Choroid plexus epithelial cell (primary cell): ENCODE measurements around the gene SLC39A7.
A peak's percentile ranks its signal among the peaks of the same experiment; 100 is the strongest.

ENCODE experiments used
- DNase-seq: peaks from one replicate; pipeline ENCODE4 v3.0.0-alpha.2; 2010; ENCODE audit warnings: low read depth
- H3K4me3 ChIP-seq: 2 replicates; pipeline ENCODE4 v1.5.1; 2011; ENCODE audit warnings: low read depth, mild to moderate bottlenecking, control low read depth, low read length, moderate library complexity
- CTCF ChIP-seq: conservative IDR thresholded peaks from 2 replicates; pipeline ENCODE4 v1.5.1; 2011; ENCODE audit warnings: low read depth, mild to moderate bottlenecking, control low read depth, inconsistent platforms, low read length, moderate library complexity

The SLC39A7 gene

GRCh38 chr6:33241968-33242367, 41.3 kb downstream of the SLC39A7 start:
- no peak for TF ChIP-seq CTCF
- DNase-seq = no peak
- no peak overlapping the region for H3K4me3 ChIP-seq

GRCh38 chr6:33243476-33243875, 42.8 kb downstream of the SLC39A7 start:
- no peak for TF ChIP-seq CTCF
- no peak overlapping the region for H3K4me3 ChIP-seq
- DNase-seq = no peak

- TF ChIP-seq CTCF = peak; percentile 95
- peak; percentile 91 for DNase-seq
- peak overlapping the region; percentile 78 for H3K4me3 ChIP-seq
These were observed 47.4 kb downstream of the SLC39A7 start for GRCh38 chr6:33247977-33248642.

- H3K4me3 ChIP-seq = peak overlapping the region; percentile 78
- DNase-seq = peak; percentile 69
- TF ChIP-seq CTCF = no peak
These were observed 47.9 kb downstream of the SLC39A7 start for GRCh38 chr6:33248643-33248931.

- TF ChIP-seq CTCF = peak; percentile 5
- DNase-seq = peak; percentile 99
- H3K4me3 ChIP-seq = peak overlapping the region; percentile 78
These were observed 48.5 kb downstream of the SLC39A7 start for GRCh38 chr6:33248932-33249731.

- no peak for TF ChIP-seq CTCF
- peak; percentile 76 for DNase-seq
- H3K4me3 ChIP-seq = peak overlapping the region; percentile 78
These were observed 49.3 kb downstream of the SLC39A7 start for GRCh38 chr6:33249732-33250630.
